HG03432 (cell line): Measurements from ENCODE around the gene SLC25A40.
"Not testable (repeated sequence)": the region's sequence is repeated elsewhere in the genome, so short reads cannot be mapped to it uniquely, and the experiment has no call there.

Experiments used
- ATAC-seq: cut with Tn5 transposase; IDR thresholded peaks from one replicate; pipeline ENCODE4 v1.9.1; 2021; ENCODE audit warnings: mild to moderate bottlenecking, moderate library complexity; ENCODE audit not compliant: unreplicated experiment

SLC25A40 gene, protein sequence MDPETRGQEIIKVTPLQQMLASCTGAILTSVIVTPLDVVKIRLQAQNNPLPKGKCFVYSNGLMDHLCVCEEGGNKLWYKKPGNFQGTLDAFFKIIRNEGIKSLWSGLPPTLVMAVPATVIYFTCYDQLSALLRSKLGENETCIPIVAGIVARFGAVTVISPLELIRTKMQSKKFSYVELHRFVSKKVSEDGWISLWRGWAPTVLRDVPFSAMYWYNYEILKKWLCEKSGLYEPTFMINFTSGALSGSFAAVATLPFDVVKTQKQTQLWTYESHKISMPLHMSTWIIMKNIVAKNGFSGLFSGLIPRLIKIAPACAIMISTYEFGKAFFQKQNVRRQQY

GRCh38 chr7:87876040-87876868 is at the start of gene SLC25A40, which contains the start of gene DBF4:
Gene SLC25A40, minus strand, starts transcription at chr7:87876360. Its CDS starts 17,633 bp downstream, at chr7:87858727.
Gene DBF4, plus strand, starts transcription at chr7:87876493. Its CDS starts 240 bp downstream, at chr7:87876733.
- peak; percentile 93 for ATAC-seq

DNA sequence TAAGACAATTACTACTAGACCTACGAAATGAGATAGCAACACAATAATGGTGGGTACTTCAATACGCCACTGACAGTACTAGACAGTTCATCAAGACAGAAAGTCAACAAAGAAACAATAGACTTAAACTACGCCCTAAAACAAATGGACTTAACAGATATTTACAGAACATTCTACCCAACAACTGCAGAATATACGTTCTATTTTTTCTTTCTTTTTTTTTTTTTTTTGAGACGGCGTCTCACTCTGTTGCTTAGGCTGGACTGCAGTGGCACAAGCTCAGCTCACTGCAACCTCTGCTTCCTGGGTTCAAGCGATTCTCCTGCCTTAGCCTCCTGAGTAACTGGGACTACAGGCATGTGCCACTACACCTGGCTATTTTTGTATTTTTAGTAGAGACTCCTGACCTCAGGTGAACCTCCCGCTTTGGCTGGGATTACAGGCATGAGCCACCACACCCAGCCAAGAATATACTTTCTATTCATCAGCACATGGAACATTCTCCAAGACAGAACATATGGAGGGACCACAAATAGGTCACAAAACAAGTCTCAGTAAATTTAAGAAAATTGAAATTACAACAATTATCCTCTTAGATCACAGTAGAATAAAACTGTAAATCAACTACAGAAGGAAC is 46.7 kb upstream of the SLC25A40 start:
- ATAC-seq, result not testable (repeated sequence)

DNA sequence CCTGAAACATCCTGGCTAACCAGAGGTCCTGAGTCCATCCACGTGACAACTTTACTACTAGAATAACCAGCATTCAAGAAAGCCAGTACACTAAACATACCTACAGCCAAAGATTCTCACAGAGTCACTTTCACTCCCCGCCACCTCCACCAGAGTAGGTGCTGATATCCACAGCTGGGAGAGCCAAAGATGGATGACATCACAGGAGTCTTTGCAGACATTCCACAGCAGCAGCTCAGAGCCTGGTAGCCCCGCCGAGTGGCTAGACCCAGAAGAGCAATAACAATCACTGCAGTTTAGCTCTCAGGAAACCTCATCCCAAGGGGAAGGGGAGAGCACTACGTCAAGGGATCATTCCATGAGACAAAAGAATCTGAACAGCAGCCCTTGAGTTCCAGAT is 44.4 kb upstream of the SLC25A40 start:
- ATAC-seq, result no peak

DNA sequence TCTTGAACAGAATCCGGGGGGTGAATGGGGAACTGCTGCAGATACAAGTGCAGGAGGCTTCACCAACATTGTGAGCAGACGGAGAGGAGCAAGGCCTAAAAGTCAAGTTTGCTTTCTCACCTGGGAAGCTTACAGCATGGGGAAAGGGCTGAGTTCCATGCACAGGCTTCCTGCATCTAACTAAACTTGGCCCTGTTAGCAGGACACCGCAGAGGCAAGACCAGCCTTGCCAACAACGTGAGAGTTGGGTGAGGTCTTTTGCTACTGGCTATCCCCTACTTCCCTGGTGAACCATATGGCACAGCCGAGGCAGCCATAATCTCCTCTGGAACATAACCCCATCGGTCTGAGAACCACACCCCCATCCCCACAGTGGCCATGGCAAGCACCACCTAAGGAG is 43.7 kb upstream of the SLC25A40 start:
- no peak for ATAC-seq

DNA sequence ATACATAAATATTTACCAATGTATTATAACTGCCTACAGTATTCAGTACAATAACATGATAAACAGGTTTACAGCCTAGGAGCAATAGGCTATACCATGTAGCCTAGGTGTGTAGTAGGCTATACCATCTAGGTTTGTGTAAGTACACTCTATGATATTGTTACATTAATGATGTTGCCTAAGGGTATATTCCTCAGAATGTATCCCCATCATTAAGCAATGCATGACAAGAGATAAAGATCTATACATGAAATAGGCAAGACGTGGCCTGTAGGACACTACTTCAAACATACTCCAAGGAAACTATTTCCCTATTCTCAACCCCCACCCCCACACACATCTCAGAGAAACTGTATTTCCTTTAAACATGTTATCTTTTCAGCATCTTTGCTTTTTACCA is 42.6 kb upstream of the SLC25A40 start:
- ATAC-seq, result no peak

- ATAC-seq, result no peak
Observed at GRCh38 chr7:87912121-87912520, 36.0 kb upstream of the SLC25A40 start.

DNA sequence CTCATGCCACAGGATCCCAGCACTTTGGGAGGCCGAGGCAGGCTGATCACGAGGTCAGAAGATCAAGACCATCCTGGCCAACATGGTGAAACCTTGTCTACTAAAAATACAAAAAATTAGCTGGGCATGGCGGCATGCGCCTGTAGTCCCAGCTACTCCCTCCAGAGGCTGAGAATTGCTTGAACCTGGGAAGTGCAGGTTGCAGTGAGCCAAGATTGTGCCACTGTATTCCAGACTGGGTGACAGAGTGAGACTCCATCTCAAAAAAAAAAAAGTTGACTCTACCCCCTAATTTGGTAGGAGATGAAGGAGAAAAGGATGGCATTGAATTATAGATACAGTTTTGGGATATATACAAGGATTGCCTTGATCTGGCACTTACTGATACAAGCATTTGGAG is 32.7 kb upstream of the SLC25A40 start:
- ATAC-seq, result not testable (repeated sequence)

DNA sequence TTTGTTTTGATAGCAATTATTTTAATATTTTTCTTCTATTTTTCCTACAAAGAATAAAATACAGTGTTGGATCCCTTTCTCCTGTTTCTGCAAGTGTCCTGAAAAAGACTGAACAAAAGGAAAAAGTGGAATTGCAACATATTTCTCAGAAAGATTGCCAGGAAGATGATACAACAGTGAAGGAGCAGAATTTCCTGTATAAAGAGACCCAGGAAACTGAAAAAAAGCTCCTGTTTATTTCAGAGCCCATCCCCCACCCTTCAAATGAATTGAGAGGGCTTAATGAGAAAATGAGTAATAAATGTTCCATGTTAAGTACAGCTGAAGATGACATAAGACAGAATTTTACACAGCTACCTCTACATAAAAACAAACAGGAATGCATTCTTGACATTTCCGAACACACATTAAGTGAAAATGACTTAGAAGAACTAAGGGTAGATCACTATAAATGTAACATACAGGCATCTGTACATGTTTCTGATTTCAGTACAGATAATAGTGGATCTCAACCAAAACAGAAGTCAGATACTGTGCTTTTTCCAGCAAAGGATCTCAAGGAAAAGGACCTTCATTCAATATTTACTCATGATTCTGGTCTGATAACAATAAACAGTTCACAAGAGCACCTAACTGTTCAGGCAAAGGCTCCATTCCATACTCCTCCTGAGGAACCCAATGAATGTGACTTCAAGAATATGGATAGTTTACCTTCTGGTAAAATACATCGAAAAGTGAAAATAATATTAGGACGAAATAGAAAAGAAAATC is 31.2 kb upstream of the SLC25A40 start:
- not testable (repeated sequence) for ATAC-seq

- no peak for ATAC-seq
Observed at GRCh38 chr7:87899255-87899654, 23.1 kb upstream of the SLC25A40 start.

DNA sequence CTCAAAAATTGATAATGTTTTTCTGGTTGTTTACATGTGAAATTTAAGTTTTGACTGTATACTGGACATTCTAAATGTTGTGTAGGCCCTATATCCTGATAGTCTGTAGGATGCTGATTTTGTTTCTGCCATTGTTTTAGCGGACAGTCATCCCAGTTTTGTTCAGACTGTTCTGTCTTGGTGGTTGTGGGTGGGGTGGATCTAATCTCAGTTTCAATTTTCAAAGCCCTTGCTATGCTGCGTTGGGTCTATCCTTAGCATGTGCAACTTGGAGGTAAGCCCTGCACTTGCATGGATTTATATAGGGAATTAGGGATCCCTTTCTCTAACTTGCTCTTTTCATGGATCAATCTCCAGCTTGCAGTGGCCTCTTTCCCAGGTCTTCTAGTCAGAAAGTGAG is 19.2 kb upstream of the SLC25A40 start:
- ATAC-seq, result no peak

DNA sequence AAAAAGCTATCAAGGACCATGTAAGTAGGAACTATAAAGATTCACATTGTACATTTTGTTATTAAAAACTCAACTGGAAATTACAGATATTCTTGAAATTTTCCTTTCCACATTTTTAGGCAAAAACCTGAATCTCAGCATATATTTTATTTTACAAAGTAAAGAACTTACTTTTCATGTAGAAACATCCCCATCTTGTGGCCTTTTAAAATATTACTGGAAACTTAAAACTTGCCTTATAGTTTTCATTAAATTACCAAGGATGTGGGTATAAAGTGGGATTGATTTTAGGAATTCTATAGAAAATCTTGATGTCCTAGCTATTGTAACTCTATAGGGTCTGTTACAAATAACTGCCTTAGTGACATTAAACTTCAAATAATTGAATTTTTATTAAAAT is 10.7 kb upstream of the SLC25A40 start:
- ATAC-seq, result no peak

DNA sequence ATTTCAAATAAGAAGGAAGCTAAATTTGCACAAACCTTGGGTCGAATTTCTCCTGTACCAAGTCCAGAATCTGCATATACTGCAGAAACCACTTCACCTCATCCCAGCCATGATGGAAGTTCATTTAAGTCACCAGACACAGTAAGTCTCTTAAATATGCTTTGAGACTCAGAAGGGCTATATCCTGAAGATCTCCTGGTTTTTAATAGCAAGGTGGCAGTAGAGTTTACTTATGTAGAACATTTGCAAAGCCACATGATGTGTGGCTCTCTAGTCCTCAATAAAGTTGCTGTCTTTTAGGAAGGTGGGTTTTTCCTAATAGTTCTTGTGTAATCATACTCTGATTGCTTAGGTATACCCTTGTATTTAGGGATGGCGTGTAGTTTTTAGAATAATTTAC is 8.9 kb upstream of the SLC25A40 start:
- no peak for ATAC-seq

GRCh38 chr7:87882151-87882937 is 6.2 kb upstream of the SLC25A40 start:
- no peak for ATAC-seq

DNA sequence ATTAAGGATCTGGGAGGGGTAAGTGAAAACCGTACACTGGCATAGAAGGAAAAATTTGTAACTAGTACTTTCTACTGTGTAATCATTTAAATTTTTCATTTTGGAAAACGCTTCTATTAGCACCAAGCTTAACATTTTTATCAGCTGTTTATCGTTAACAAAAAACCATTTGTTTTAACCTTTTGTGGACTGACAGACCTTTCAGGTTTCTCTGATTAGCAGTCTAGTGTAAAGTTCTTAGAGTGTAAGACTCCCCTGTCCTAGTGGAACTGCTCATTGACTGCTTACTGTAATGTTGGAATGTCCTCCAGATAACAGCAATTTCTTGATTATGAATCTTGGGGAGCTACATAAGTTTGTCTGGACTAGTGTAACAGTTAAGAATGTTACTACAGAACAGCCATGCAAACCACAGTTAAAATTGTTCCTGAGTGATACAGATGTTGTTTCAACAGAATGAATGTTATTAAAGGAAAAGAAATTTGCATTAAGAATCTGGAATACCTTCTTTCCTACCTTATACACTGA is 2.1 kb upstream of the SLC25A40 start:
- no peak for ATAC-seq

GRCh38 chr7:87877366-87878040 is 1.3 kb upstream of the SLC25A40 start:
- no peak for ATAC-seq

- ATAC-seq, result peak; percentile 5
Observed at GRCh38 chr7:87876869-87877234, 692 bp upstream of the SLC25A40 start.

DNA sequence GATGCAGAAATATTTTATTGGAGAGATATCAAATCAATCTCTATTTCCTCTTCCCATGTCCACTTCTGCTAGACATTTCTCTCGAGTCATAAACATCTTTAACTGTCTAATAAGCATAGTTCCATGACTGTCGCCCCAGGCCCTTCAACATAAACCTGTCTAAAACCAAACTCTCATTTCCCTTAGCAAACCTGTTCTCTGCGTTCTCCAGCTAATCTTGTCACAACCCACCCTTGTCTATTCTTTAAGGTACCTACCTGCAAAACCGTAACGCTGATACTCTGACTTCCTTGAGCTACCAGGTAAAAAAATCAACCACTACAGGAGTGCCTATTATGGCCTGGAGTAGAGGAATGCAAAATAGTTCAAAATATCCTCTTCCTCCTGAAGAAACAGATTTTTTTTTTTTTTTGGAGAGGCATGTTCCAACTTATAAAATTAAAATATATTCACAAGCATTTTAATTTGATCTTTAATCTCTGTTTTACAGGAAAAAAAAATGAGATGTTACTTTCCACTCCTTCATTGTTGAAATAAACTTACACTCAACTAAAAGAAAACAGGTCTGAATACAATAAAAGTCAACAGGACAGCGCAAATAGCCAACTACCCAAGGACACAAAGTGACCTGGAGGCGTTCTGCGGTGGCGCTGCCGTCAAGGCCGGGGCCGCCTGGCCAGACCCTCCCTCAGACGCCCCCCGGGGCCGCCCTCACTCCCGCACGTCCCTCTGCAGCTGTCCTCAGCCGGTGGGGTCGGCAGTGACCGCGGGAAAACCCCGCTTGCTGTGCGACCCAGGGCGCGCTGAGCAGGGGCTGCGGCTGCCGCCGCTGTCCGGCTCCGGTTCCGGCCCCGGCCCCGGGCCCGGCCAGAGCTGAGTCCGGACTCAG is 765 bp downstream of the SLC25A40 start:
- peak; percentile 27 for ATAC-seq

DNA sequence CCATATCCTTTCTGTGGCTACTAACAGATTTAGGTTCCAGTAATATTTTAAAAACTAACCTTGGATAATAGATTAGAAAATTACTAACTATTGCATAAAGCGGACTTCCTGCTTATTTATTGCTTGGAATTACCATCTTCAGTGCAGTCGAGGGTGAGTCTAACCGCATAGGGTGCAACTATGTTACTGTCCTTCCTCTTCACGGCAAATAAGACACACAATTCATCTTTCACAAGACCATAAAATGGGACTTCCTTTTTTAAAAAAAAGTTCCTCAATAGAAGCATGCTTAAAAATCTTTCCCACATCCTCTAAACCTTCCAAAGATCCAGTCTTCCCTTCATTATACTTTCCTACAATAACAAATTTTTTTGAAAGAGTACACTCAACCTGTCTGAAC is 2.1 kb downstream of the SLC25A40 start:
- no peak for ATAC-seq
